ENCODE measurements around the gene EML1. TPM values are rescaled to one million over a fixed set of nuclear protein-coding genes. Genes with fewer than 3 reads are reported as not detected.

The EML1 gene
- total RNA-seq, 1 donor from 2014 or later: 5.1 TPM

GRCh38 chr14:99981806-99982205 lies 188.6 kb downstream of the EML1 start:
- no peak for ATAC-seq
- DNase-seq (ENCODE audit: low spot score): no peak

GRCh38 chr14:99982537-99983250 lies 189.5 kb downstream of the EML1 start:
- peak; percentile 94 for ATAC-seq
- DNase-seq (ENCODE audit: low spot score): no peak

GRCh38 chr14:99983251-99984015 lies 190.2 kb downstream of the EML1 start:
- DNase-seq (ENCODE audit: low spot score): no peak
- no peak for ATAC-seq

- DNase-seq (ENCODE audit: low spot score) (no peak), ATAC-seq (no peak)
Measured at GRCh38 chr14:99984036-99984435, 190.8 kb downstream of the EML1 start.

GRCh38 chr14:99986396-99986795 lies 193.2 kb downstream of the EML1 start:
- no peak for ATAC-seq
- DNase-seq (ENCODE audit: low spot score): no peak

- ATAC-seq: no peak
- DNase-seq (ENCODE audit: low spot score): no peak
Measured at GRCh38 chr14:99989032-99989431, 195.8 kb downstream of the EML1 start.

- DNase-seq (ENCODE audit: low spot score) (no peak), ATAC-seq (no peak)
Measured at GRCh38 chr14:99990268-99991170, 197.3 kb downstream of the EML1 start.

- DNase-seq (ENCODE audit: low spot score): no peak
Measured at GRCh38 chr14:99991331-99991730, 198.1 kb downstream of the EML1 start.

More at GRCh38 chr14:99991331-99991730, 198.1 kb downstream of the EML1 start:
- ATAC-seq: no peak

Other genes starting within 250 kb of the EML1 start
- gene CCDC85C, start 189.2 kb upstream of the EML1 start, total RNA-seq: 25.0 TPM
- gene HHIPL1, start 148.3 kb upstream of the EML1 start, total RNA-seq: 0.96 TPM
- 1.5 TPM for gene CYP46A1, start 109.1 kb upstream of the EML1 start, total RNA-seq

Data from left lobe of liver (tissue), 2 donors.